GM19043 (cell line): ENCODE measurements around the gene HSDL1.
A peak's percentile ranks its signal among the peaks of the same experiment; 100 is the strongest.
"Not testable (repeated sequence)": the region's sequence is repeated elsewhere in the genome, so short reads cannot be mapped to it uniquely, and the experiment has no call there.

Source experiments
- ATAC-seq: cut with Tn5 transposase; IDR thresholded peaks from one replicate; pipeline ENCODE4 v1.9.1; 2021; ENCODE audit warnings: low read depth; ENCODE audit not compliant: unreplicated experiment

HSDL1 gene

DNA sequence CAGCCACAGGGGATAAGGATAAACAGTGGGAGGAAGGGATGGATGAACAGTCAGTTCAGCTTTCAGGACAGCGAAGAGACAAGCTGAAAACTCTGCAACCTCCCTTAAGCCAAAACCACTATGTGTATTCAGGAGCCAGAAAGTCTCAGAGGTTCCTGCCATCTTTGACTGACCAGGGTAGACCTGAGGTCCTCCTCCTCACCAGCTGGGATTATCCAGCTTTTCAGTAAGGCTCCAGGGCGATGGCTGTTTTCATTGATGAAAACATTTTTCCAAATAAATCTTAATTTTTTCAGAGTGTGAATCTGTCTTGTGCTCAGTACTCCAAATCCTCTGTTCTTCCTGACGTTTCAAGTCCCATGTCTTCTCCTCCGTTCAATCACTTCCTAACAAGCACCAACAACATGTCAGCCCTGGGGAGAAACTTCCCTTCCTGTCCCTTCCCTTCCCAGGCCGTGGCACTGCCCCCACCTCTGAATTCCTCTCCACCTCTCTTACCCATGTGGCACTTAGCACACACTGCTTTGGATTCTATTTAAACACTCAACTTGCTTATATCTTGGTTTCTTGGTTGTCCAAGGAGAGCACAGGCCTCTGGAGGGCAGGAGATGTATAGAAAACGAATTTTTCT is 5.2 kb downstream of the HSDL1 start:
- ATAC-seq = no peak

GRCh38 chr16:84138824-84139627 is 6.0 kb downstream of the HSDL1 start:
- peak; percentile 73 for ATAC-seq

DNA sequence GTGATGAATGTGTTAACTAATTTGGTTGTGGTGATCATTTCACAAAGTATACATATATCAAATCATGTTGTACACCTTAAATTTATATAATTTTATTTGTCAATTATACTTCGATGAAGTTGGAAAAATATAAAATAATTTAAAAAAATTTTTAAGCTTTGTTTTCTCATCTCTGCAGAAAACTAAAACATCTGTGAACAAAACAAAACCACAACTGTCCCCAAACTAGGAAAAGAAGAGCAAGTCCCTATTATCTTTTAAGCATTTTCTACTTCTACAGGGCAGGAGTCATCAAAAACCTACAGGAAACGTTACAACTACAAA is 6.5 kb downstream of the HSDL1 start:
- no peak for ATAC-seq

DNA sequence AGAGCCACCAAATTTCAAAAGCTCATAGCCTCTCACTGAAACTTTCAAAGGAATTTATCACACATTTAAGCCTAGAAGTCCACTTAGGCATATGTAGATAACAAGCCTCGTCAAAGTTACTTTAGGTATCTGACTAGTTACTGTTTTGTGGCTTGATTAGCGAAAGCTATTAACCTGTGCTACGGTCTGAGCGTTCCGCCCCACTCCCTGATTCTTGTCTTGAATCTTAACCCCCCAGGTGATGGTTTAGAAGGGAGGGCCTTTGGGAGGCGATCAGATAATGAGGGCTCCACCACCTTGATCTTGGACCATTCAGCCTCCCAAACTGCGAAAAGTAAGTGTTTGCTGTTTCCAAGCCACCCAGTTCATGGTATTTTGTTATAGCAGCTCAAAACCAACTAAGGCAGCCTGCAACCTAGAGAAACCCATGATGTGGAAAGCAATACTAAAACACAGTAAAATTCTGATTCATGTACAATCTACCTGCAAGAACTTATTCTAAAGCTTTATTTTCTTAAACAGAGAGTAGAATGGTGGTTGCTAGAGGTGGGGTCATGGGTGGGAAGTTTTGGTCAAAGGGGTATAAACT is 7.1 kb downstream of the HSDL1 start:
- ATAC-seq = no peak

DNA sequence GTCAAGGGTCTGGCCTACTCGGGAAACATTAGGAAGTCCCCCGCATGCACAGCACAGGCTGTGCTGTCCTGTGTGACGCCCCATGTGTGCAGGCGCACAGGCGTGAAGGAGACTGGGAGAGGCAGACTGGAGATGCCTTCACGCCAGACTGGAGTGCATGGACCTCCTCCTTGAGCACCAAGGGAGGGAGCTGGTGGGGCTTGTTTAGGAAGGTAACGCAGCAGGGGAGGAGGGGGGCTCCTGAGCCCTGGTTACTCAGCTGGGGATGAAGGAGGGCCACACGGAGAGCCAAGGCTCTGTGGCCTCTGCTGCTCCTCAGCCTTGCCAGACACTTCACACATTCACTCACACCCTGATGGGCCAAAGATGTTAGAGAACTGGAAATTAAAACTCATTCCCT is 7.7 kb downstream of the HSDL1 start:
- ATAC-seq = no peak

DNA sequence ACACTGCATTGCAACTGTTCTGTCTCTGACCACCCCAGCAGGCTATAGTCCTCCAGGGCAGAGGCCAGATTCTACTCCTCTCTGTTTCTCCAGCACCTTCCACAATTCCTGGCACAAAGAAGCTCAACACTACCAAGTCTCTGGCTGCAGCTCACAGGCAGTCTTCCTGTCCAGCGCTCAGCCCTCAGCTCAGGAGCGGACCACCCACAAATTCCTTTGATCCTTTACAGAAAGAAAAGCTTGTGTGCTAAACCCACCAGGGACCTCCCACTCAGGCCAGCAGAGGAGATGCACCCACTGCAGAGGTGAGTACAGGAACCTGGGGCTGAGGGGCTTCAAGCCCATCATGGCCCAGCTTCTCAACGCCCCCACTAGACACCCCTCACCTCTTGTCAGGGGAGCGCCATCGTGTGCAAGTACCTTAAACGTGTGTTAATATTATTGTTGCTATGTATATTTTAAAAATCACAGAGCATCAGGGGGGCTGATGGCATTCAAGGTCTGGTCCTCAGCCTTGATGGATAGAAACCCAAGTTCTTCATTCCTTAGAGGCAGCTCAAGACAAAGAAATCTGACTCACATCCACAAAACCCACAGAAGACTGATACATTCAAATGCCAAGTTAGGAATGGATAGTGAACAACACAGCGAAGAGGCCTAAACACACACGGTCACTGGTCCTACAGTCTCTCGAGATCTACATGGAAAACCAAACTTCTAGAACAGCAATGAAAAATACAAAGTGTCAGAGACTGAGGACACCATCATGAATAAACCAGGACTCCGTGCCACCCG is 8.4 kb downstream of the HSDL1 start:
- no peak for ATAC-seq

- ATAC-seq = no peak
Observed at GRCh38 chr16:84132527-84133285, 12.3 kb downstream of the HSDL1 start.

DNA sequence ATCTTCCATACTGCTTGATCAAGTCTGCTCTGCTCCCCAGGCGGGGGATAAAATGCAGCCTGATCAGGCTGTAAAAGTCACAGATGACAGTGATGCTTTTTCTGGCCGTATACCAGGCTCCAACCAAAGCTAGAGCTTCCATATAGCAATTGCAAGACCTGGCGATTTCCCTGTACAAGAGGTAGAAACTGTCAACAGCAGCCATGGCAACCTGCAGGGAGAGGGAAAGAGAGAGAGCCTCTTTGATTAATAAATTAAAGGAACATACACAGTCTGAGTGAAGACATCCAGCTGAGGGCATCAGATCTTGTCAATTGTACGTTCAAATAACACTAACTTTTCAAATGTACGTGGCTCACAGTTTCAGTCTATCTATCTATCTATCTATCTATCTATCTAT is 13.9 kb downstream of the HSDL1 start:
- no peak for ATAC-seq

DNA sequence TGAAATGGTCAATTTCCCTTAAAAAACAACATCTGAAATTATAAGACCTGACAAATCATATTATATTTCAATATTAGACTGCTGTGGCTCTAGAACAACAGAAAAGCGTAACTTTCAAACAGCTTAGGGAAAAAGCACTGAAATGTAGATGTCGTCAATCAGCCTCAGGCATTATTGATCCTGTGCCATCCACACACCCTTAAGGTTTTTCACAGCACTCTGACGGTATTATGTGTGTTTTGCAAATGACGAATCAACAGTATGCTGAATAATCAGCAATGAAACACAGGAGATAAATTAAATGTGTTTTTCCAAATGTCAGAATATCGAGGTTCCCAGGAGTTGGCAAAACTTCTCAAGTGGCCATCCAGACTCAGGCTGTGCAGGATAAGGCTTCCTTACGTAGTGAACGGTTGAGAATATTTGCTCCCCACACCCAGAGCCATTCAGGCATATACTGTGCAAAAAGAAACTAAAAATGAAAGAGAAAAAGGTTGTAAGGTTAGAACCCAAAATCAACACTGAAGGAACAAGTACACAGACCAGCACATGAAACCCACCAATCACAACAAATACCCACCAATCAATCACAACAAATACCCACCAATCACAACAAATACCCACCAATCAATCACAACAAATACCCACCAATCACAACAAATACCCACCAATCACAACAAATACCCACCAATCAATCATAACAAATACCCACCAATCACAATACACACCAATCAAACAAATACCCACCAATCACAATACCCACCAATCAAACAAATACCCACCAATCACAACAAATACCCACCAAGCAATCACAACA is 20.5 kb downstream of the HSDL1 start:
- ATAC-seq = no peak

- no peak for ATAC-seq
Observed at GRCh38 chr16:84121007-84121406, 24.0 kb downstream of the HSDL1 start.

GRCh38 chr16:84120023-84120422 is 25.0 kb downstream of the HSDL1 start:
- ATAC-seq = no peak

DNA sequence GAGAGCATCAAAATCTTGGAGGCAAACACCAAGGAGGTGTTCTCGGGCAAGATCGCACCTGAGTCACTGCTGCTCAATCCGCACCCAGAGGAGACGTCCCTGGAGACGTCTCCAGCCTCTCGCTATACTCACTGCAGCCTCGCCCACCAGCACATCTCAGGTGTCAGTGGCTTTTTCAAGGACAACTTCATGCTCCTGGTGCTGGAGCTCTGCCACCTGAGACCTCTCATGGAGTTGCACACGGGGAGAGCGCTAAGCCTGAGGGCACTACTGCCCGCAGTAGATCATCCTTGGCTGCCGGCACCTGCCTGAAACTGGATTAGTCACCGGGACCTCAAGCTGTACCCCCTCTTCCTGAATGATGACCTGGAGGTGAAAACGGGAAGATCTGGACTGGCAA is 25.6 kb downstream of the HSDL1 start:
- ATAC-seq = no peak

DNA sequence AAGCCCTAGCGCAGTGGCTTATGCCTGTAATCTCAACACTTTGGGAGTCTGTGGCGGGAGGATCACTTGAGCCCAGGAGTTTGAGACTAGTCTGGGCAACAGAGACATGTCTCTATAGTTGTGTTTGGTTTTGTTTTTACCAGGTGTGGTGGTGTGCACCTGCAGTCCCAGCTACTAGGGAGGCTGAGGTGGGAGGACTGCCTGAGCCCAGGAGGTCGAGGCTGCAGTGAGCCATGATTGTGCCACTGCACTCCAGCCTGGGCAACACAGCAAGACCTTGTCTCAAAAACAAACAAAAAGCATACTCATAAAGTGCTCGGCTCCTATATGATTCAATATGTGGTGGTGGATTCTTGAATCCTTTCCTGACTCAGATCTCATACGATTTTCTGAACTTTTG is 26.7 kb downstream of the HSDL1 start:
- ATAC-seq = not testable (repeated sequence)

GRCh38 chr16:84117494-84117843 is 27.5 kb downstream of the HSDL1 start:
- ATAC-seq = no peak

- ATAC-seq = peak; percentile 90
Observed at GRCh38 chr16:84116720-84117493, 28.1 kb downstream of the HSDL1 start, which contains the start of gene MBTPS1. Gene MBTPS1 (minus strand): TSS chr16:84116942. CDS start chr16:84101783, 15,159 bp downstream.

DNA sequence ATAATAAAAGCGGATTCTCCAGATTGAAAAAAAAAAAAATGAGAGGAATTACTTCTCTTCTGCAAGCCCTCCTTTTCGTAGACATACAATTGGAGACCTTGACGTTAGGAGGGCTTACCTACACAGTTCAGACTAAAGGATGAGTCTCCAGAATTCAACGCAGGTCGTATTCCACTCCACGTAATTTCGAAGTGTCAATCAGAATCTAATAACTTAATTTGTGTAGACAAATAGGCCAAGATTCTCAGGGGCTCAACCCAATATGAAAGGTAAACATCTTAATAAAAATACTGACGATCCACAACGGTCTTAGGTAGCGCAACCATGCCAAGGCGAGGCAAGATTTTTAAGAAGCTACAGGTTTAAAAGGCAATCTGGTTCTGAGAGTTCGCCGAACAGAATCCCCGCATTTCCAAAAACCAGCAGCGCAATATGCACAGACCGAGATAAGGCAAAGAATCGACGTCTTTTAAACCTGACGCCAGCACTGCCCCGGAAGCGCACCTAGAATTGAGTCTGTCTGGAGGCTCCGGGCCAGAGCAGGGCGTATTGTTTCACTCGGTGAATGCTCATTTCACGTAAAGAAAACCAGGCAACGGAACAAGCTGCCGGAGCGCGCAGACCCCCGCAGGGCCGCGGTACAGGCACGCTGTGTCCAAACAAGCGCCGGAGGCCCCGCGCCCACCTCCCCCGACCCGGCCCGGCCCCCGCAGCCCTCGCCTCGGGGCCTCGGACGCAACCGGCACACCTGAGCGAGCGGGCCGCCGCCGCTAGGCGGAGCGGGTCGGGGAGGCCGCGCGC is 28.9 kb downstream of the HSDL1 start:
- peak; percentile 29 for ATAC-seq

- not testable (repeated sequence) for ATAC-seq
Observed at GRCh38 chr16:84111949-84112348, 33.0 kb downstream of the HSDL1 start.

DNA sequence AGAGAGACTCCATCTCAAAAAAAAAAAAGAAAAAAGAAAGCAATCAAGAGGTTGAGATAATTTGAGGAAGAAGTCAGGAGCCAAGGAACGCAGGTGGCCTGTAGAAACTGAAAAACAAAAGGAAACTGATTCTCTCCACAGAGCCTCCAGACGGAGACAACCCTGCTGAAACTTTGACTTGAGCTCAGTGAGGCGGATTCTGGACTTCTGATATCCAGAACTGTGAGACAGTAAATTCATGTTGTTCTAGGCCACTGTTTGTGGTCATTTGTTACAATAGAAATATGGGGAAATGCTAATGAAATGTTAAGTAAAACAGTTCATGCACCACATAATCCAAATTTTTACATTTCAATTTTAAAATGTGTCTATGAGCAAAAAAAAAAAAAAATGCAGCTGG is 33.5 kb downstream of the HSDL1 start:
- no peak for ATAC-seq
